D721Med (cell line): ENCODE results near the gene ZNF444.
"Not testable (repeated sequence)": the region's sequence is repeated elsewhere in the genome, so short reads cannot be mapped to it uniquely, and the experiment has no call there.

Experiments
- DNase-seq: peaks from one replicate; pipeline ENCODE4 v3.0.0; 2011; ENCODE audit warnings: low spot score; ENCODE audit not compliant: insufficient read length
- FAIRE-seq: peaks from 2 replicates; lab custom pipeline; 2011; peaks lifted over from hg19 to GRCh38; lab: Jason Lieb, UNC
- CTCF ChIP-seq: IDR thresholded peaks from 2 replicates; pipeline ENCODE4 v1.5.1; 2012; ENCODE audit warnings: mild to moderate bottlenecking, control low read depth; ENCODE audit not compliant: insufficient read depth; ENCODE audit errors: missing control alignments

ZNF444 gene

GRCh38 chr19:56104423-56104822, 36.7 kb upstream of the ZNF444 start:
- TF ChIP-seq CTCF: no peak
- FAIRE-seq: no peak
- DNase-seq: no peak

DNA sequence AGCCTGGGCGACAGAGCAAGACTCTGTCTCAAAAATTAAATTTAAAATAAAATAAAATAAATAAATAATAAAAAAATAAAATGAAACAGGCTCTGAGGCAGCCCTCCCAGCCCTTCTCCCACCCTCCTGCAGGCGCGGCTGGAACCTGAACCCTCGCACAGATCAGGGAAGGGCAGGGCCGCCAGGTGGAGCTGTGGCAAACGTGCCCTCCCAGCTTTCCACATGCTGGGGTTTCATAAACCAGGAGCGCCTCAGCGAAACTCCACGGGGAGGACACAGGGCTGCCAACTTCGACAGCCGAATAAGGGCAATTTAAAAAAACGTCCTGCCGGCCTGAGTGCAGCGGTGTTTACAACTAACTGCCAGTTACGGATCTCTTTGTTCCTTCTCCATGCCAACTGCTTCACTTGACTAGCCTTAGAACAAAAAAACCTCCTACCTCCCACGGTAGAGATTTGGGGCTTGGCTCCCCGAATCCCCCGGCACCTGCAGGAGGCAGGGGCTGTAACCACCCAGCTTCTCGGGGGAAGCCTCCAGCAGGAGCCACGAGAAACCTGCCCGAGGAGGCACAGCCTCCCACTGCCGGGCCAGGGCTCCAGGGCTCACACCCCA, 35.9 kb upstream of the ZNF444 start:
- peak; percentile 66 for TF ChIP-seq CTCF
- DNase-seq (no peak), FAIRE-seq (no peak)

- DNase-seq, FAIRE-seq: not testable (repeated sequence)
Observed at GRCh38 chr19:56105831-56106396, 35.2 kb upstream of the ZNF444 start.

DNA sequence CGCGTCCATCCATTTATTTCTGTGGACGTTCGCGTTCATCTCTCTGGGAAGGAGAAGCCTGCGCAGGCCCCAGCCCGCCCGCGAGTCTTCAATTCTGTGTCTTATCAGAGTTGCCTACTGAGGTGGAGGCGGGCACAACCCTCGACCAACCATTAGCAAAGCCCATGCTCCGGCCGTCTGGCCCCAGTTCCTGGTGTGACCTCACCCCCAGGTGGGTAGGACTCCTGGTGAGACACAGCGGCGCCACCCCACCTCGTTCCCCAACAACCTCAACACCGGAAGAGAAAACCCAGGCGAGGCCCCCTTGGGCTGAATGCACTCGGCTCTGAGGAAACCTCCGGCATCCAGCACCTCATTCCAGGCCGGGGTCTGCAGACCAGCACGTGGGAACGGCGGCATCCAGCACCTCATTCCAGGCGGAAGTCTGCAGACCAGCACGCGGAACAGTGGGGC, 34.7 kb upstream of the ZNF444 start:
- FAIRE-seq (no peak), DNase-seq (no peak)
- no peak for TF ChIP-seq CTCF

DNA sequence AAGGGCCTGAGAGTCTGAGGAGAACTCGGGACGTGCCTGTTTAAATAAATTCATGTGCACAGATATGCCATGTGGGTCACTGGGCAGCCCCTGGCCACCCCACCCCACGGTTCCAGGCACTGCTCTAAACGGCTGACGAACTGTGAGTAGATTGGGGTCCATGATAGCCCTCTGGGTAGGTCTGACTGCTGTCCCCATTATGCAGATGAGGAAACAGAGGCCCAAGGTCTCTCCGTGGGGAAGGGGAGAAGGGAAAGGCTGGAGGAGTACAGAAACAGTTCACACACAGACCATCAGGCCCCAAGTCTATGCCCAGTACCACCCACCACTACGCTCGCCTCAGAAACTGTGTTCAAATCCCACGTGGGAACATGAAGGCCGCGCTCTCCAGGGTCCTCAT, 34.1 kb upstream of the ZNF444 start:
- no peak for FAIRE-seq
- no peak for DNase-seq
- no peak for TF ChIP-seq CTCF

GRCh38 chr19:56107626-56108351, 33.3 kb upstream of the ZNF444 start:
- no peak for FAIRE-seq
- DNase-seq: no peak
- no peak for TF ChIP-seq CTCF

DNA sequence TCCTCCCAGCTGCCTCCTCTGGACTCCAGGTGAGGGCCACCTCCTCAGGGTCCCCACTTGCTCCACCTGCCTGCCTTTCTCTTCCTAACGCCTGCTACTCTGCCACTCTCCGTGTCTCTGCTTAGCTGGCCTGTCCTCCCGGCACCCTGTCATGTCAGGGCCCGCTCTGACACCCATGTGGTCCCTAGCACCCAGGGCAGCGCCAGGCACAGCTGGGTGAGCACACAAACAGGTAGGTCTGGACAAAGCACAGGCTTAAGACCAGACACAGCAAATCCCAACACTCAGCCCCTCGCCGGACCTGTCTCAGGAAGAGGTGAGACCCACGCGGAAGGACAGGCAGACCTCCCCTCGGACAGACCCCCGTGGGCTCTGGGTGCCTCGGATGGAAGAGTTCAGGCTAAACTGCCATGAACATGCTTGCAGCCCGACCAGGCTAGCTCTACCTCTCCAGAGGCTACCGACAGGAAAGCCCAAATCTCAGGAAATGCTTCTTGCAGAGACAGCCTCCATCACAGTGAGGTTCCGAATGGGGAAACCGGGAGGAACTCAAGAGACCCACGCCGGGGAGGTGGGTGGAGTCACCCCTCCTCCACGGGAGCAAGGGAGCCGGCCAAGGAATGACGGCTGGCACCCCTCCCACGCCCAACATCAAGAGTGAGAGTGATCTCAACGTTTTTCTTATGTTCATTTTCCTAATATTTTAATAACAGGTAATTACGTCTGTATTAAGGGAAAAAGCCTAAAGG, 32.5 kb upstream of the ZNF444 start:
- no peak for DNase-seq
- FAIRE-seq: no peak
- no peak for TF ChIP-seq CTCF
